Head of caudate nucleus (tissue), 42 donors: ENCODE results near the gene PANX1.

Experiments
- DNase-seq, 42 donors: peaks; one replicate each; pipeline versions ENCODE4 v3.0.0 to v3.0.0-alpha.2; 2020 to 2021; ENCODE audit warnings: mixed read lengths in 7 of 42
- intact Hi-C: fragments of 100-400 bp; cut with DNase I; formaldehyde crosslinking; loops from one replicate; pipeline ENCODE4 v1.15.0; 2022

Gene PANX1

DNA sequence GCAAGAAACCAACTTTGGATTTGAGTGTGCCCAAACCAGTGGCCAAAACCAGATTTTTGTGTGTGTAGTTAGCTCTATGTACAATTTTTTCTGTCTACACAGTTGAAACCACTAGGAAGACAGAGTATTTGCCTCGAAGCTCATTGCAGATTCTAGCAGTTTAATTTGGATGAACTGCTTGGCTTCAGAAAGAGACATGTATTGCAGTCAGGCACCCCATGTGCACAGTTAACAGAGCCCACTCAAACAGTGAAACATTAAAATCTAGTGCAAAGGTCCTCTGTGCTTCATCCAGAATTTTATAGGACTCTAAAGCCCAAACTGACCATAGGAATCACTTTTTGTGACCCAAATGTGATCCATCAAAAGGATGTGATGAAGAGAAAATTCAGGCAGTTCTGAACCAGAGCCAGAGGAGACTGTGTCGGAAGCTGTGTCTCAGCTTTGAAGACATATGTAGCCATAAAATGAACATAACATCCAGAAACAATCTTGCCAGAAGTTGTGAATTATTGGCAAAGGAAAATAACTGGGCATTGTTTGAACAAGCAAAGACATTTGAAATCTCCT, 82.7 kb downstream of the PANX1 start:
- intact Hi-C loops: no loop called here
- DNase-seq: no peak

DNA sequence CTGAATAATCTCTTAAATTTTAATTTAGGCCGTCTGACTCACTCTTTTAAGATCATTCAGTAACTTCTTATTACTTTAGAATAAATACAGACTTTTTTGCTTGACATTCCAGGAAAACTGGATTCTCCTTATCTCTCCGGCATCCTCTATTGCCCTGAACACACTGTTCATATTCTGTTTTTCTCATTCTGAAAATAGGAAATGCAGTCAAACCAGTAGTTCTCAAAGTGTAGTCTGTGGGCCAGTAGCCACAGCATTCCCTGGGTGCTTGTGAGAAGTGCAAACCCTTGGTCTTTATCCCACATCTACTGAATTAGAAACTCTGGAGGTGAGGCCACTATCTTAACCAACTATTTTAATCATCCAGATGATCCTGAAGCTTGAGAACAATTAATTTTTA, 84.3 kb downstream of the PANX1 start:
- DNase-seq: no peak

DNA sequence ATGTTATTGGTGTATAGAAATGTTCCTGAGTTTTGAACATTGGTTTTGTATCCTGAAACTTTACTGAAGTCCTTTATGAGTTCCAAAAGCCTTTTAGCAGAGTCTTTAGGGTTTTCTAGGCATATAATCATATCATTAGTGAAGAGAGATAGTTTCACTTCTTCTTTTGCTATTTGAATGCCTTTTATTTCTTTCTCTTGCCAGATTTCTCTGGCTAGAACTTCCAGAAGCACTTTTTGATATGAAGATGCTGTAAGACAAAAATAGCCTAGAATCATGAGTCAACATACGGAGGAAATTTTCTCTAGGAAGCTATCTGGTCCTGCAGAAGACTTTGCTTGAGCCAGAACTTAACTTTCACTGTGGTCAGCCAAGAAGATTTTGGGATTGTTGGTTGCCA, 89.1 kb downstream of the PANX1 start:
- no peak for DNase-seq
- intact Hi-C loops: no loop called here

More for the DNA sequence above, 84.3 kb downstream of the PANX1 start:
- intact Hi-C loops: no loop called here

DNA sequence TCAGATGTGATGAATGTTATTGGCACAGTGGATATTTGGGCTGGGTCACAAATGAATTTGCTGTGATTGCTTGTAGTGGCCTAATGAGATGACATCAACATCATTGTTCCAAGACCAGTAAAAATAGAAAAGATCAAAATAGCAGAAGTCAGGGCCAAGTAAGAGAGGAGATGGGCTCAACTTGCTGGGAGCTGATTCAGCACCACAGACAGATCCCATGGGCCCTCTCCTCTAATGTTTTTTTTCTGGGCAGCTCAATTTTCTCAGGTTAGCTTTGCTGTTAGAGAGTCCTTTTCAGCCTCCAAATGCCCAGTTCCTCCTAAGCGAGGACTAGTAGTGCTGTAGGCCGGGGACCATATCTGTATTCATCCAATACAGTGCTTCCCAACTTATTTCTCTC, 89.7 kb downstream of the PANX1 start:
- no peak for DNase-seq
- intact Hi-C loops: no loop called here

DNA sequence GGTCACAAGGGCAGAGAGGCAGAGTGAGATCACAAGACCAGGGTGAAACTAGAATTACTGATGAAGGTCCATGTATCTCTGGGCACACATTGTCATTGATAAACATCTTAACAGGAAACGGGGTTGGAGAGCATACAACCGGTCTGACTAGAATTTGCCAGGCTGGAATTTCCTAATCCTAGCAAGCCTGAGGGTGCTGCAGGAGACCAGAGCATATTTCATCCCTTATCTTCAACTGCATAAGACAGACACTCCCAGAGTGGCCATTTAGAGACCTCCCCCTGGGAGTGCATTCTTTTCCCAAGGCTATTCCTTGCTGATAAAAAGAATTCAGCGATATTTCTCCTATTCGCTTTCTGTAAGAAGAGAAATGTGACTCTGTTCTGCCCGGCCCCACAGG, 91.1 kb downstream of the PANX1 start:
- intact Hi-C loops: no loop called here

DNA sequence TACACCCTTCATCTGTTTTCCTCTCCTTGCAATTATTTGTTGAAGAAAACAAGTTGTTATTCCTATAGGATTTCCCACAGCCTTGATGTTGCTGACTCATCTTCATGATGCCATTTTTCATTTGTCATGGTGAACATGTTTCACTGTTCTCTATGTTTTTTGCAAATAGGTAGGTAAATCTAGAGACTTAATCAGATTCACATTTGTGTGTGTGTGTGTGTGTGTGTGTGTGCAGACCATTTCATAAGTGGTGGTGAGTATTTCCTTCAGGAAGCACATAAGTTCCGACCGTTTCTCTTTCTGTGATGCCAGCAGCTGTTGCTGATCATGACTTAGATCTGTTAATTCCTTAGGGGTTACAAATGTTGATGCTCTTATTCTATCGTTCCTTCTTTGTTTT, 95.4 kb downstream of the PANX1 start:
- intact Hi-C loops: no loop called here
- DNase-seq: no peak

More for the DNA sequence above, 91.1 kb downstream of the PANX1 start:
- DNase-seq: no peak
